ENCODE results near the gene CENPA. TPM values are rescaled to one million over a fixed set of nuclear protein-coding genes. Genes with fewer than 3 reads are reported as not detected.

CENPA gene
- total and polyA plus RNA-seq, 2 of the 13 experiments (the other 11 are each of a cell fraction or from before 2014, with no cell fraction given): 28.5 to 38.5 TPM

GRCh38 chr2:26772064-26773001, 13.5 kb upstream of the CENPA start (continued):
- TF ChIP-seq FOXP1 (IDR thresholded peaks at IDR 0.05): no peak; the same call in 1 of the 2 replicates
- peak; percentile 95 for TF ChIP-seq FOXP1 (CRISPR knock-in tag; IDR thresholded peaks at IDR 0.05)
- no peak for TF ChIP-seq PCBP1 (IDR thresholded peaks at IDR 0.05; ENCODE audit: borderline replicate concordance, low read depth, low read length)
- TF ChIP-seq ZFY (CRISPR knock-in tag; IDR thresholded peaks at IDR 0.05): peak; percentile 69
- 0 out of 2 replicates have a peak, but pooled peaks have one; percentile 36 for TF ChIP-seq HOXA5 (CRISPR knock-in tag; IDR thresholded peaks at IDR 0.05)
- TF ChIP-seq, protein P1, sequence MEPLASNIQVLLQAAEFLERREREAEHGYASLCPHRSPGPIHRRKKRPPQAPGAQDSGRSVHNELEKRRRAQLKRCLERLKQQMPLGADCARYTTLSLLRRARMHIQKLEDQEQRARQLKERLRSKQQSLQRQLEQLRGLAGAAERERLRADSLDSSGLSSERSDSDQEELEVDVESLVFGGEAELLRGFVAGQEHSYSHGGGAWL (CRISPR knock-in tag; IDR thresholded peaks at IDR 0.05): peak; percentile 75; the same call in 1 of the 2 replicates
- peak; percentile 47; the same call in 1 of the 2 replicates for TF ChIP-seq DMAP1 (CRISPR knock-in tag; IDR thresholded peaks at IDR 0.05)
- TF ChIP-seq ZFX (CRISPR knock-in tag; IDR thresholded peaks at IDR 0.05; ENCODE audit: low read depth): peak; percentile 64
- TF ChIP-seq TFAP4 (IDR thresholded peaks at IDR 0.05; ENCODE audit: borderline replicate concordance, low read depth): peak; percentile 82; the same call in 1 of the 2 replicates
- TF ChIP-seq ZNF605 (CRISPR knock-in tag; IDR thresholded peaks at IDR 0.05): 0 out of 2 replicates have a peak, but pooled peaks have one; percentile 39
- TF ChIP-seq ISL2 (CRISPR knock-in tag; IDR thresholded peaks at IDR 0.05): peak; percentile 24; the same call in 1 of the 2 replicates
- TF ChIP-seq YEATS2 (CRISPR knock-in tag; IDR thresholded peaks at IDR 0.05; ENCODE audit: borderline replicate concordance): peak; percentile 68; the same call in 1 of the 2 replicates
- peak; percentile 69; the same call in 1 of the 2 replicates for TF ChIP-seq HDAC2 (CRISPR knock-in tag; IDR thresholded peaks at IDR 0.05)
- TF ChIP-seq SIN3A (IDR thresholded peaks at IDR 0.05; ENCODE audit: borderline replicate concordance, low read depth, low read length): peak; percentile 44; the same call in 1 of the 2 replicates
- peak; percentile 40; the same call in 1 of the 2 replicates for TF ChIP-seq DRAP1 (CRISPR knock-in tag; IDR thresholded peaks at IDR 0.05)
- 0 out of 2 replicates have a peak, but pooled peaks have one; percentile 65 for TF ChIP-seq ZNF430 (CRISPR knock-in tag; IDR thresholded peaks at IDR 0.05)
- peak; percentile 70; the same call in 1 of the 2 replicates for TF ChIP-seq TBX2 (CRISPR knock-in tag; IDR thresholded peaks at IDR 0.05; ENCODE audit: borderline replicate concordance)
- TF ChIP-seq ZFP36L1 (CRISPR knock-in tag; IDR thresholded peaks at IDR 0.05): peak; percentile 62; the same call in 1 of the 2 replicates
- TF ChIP-seq SOX5 (CRISPR knock-in tag; IDR thresholded peaks at IDR 0.05; ENCODE audit: borderline replicate concordance): peak; percentile 84
- peak; percentile 79 for TF ChIP-seq ZGPAT (CRISPR knock-in tag; IDR thresholded peaks at IDR 0.05)
- TF ChIP-seq ZNF274 (CRISPR knock-in tag; IDR thresholded peaks at IDR 0.05): no peak
- peak; percentile 63; the same call in 1 of the 2 replicates for TF ChIP-seq ZNF644 (CRISPR knock-in tag; IDR thresholded peaks at IDR 0.05; ENCODE audit: low read depth)
- TF ChIP-seq ZNF343 (CRISPR knock-in tag; IDR thresholded peaks at IDR 0.05): no peak
- peak; percentile 65 for TF ChIP-seq PPARG (CRISPR knock-in tag; conservative IDR thresholded peaks at IDR 0.05)
- TF ChIP-seq GABPB1 (CRISPR knock-in tag; IDR thresholded peaks at IDR 0.05): peak; percentile 55; the same call in 1 of the 2 replicates
- TF ChIP-seq ZNF652 (CRISPR knock-in tag; IDR thresholded peaks at IDR 0.05; ENCODE audit: borderline replicate concordance, low read depth): no peak
- TF ChIP-seq TFE3 (CRISPR knock-in tag; IDR thresholded peaks at IDR 0.05): peak; percentile 99

Data from HepG2 (cell line).